ENCODE measurements around the gene ABCB9.
A peak's percentile ranks its signal among the peaks of the same experiment; 100 is the strongest.

ABCB9 gene

GRCh38 chr12:122882908-122883558, 83.2 kb downstream of the ABCB9 start:
- peak in 1 of 51 donors; percentile 24 for DNase-seq

GRCh38 chr12:122880668-122881067, 85.6 kb downstream of the ABCB9 start:
- peak in 28 of 51 donors; percentile 20 to 84 (median 56) for DNase-seq

GRCh38 chr12:122880155-122880667, 86.1 kb downstream of the ABCB9 start:
- no peak for DNase-seq
